Measurements from ENCODE around the gene LONP1.

GRCh38 chr19:5767949-5768348 is 48.0 kb upstream of the LONP1 start:
- no peak for TF ChIP-seq CTCF (IDR thresholded peaks at IDR 0.05)
- TF ChIP-seq POLR2A (IDR thresholded peaks at IDR 0.05), result no peak
